Activated naive CD4-positive, alpha-beta T cell treated with anti-CD3 and anti-CD28 coated beads, Interleukin-2, amount 50 U/mL, for 72 hours (primary cell): ENCODE results near the gene TEX29. TPM values are rescaled to one million over a fixed set of nuclear protein-coding genes. Genes with fewer than 3 reads are reported as not detected.

Experiments used
- ATAC-seq, 2 donors: fragments of 150-1000 bp; cut with Tn5 transposase; 2 replicates each; pipeline ENCODE4 v1.10.0; 2021; ENCODE audit warnings: mild to moderate bottlenecking in 2 of 2, moderate library complexity in 2 of 2
- DNase-seq, 2 donors: peaks; one replicate each; pipeline ENCODE4 v3.0.0; 2021 to 2022; ENCODE audit warnings: low spot score in 2 of 2
- H3K27ac Mint-ChIP-seq, 2 donors: one replicate each; pipeline ENCODE4 v1.8.0; 2022; ENCODE audit warnings: mild to moderate bottlenecking in 2 of 2, mixed read lengths in 2 of 2
- H3K36me3 Mint-ChIP-seq, 2 donors: one replicate each; pipeline ENCODE4 v1.8.0; 2022; ENCODE audit warnings: mixed read lengths in 2 of 2
- H3K9me3 Mint-ChIP-seq, 2 donors: one replicate each; pipeline ENCODE4 v1.8.0; 2022; ENCODE audit warnings: mixed read lengths in 2 of 2
- total RNA-seq, 2 donors: library from RNA; stranded (reverse); gene quantifications; one replicate each; pipeline ENCODE4 v1.2.3, GENCODE V29; 2022

Gene TEX29
- total RNA-seq, 2 donors from 2014 or later: 1.5 to 2.0 TPM

DNA sequence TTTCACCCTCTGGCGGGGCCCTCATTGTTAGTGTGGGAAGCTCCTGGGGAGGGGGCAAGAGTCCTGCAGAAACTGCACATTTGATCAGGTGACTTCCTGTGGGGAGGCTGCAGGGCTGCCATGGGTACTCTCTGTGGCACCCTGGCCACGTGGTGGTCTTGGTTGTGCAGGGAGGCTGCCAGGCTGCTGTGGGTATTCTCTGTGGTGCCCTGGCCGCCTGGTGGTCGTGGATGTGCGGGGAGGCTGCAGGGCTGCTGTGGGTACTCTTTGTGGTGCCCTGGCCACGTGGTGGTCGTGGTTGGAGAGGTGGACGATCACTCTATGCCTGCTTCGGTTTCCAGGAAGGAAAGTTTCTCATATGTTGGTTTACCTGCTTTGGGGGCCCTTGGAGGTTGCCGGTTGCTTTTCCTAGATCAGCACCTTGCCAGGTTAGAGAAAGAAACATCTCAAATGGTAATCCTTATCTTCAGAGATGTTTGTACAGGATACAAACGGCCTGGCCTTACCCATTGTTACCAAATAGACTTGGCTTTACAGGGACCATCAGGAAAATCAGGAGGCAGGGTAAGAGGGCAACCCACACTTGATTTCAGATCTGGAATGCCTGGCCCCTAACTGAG is 22.9 kb downstream of the TEX29 start:
- no peaks in the 10 kb centered on the region for H3K9me3 Mint-ChIP-seq
- ATAC-seq: no peak
- H3K36me3 Mint-ChIP-seq: peaks cover 0 to 8% of the 10 kb centered on the region in 2 donors
- DNase-seq: no peak
- no peak overlapping the region for H3K27ac Mint-ChIP-seq

DNA sequence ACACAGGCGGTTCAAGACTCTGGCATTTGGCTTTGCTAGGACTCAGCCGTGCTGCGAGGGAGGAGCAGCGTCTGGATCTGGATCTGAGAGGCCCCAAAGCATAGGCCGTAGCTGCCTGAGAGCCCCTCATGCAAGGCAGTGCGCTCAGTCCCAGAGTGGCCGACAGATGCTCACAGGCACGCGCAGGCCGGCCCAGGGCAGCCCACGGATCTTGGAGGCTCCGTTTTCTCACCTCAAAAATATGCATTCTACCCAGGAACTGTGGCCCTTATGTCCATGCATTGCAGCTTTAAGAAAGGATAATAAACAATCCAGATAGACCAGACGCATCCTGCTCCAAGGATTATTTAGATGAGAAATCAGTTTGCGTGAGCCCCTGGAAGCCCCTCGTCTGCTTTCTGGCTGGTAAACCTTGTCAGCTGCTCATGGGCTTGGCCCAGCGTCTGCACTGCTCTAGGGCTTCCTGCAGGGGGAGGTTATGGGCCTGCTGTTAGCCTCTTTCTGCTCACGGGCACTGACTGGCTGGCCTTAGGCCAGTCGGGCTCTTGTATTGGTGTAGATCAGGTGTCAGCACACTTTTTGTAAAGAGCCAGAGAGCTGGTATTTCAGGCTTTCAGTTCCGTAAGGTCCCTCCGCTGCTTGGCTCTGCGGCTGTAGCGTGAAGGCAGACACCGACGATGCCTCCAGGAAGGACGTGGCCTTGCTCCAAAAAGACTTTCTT is 24.2 kb downstream of the TEX29 start:
- H3K36me3 Mint-ChIP-seq: no peaks in the 10 kb centered on the region
- H3K27ac Mint-ChIP-seq: no peak overlapping the region
- no peak for ATAC-seq
- H3K9me3 Mint-ChIP-seq: no peaks in the 10 kb centered on the region
- DNase-seq: no peak

DNA sequence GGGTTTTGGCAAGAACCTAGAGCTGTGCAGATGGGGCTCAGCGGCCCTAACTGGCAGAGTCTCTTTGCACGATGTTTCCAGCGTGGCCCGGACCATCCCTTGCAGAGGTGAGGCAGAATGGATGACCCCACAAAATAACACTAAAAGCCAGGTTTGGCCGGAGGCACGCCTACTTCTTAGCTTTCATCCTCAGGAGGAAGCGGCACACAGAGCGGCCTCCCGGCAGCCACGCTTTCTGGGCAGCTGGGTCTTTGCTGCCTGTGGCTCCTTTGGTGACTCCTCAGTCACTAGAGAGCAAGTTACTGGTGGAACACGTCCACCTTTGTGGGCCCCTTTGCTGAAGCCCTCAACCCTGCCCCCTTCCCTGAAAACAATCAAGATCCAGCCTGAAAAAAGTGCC is 25.2 kb downstream of the TEX29 start:
- Mint-ChIP-seq H3K27ac (no peak overlapping the region), H3K36me3 (no peaks in the 10 kb centered on the region), H3K9me3 (no peaks in the 10 kb centered on the region)
- DNase-seq: no peak
- no peak for ATAC-seq

DNA sequence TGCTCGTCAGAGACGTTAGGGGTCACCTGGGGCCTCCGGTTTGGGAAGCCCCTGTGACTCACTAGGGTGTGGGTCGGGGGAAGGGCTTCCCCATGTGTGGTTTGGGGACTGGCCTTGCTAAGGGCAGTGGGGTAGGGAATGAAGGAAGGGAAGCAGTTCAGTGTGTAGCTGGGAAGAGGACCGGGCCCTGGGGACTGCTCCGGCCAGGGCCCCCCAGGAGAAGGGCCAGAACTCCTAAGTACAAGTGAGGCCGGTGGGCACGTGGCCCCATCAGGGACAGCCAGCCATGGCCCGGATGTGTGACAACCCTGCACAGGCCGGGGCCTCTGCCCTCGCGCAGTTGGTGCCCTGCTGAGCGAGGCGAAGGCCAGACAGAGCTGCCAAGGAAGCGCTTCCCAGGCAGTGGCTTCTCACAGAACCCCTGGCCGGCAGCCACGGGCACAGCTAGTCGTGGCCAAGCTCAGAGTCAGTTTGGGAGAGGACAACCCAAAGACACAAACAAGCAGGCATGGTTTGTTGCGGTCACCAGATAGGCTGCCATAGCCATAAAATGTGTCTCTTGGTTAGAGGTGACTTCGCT is 25.7 kb downstream of the TEX29 start:
- DNase-seq (no peak), ATAC-seq (no peak)
- Mint-ChIP-seq H3K27ac (no peak overlapping the region), H3K36me3 (no peaks in the 10 kb centered on the region), H3K9me3 (no peaks in the 10 kb centered on the region)

DNA sequence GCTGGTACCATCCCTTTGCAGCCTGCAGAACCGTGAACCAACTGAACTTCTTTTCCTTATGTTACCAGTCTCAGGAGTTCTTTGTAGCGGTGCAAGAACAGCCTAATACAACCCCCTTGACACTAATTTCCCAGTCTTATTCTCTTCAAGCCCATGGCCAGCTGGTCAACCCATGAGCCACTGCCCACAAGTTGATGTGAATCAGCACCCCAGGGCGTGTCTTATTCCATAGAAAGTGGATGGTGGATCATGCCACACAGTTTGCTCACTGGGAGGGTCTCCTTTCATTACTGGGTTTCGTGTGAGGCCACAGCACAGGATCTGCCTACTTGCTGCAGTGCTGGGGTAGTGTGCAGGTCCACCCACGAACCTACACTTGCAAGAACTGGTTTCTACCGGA is 27.0 kb downstream of the TEX29 start:
- ATAC-seq (no peak), DNase-seq (no peak)
- no peak overlapping the region for H3K27ac Mint-ChIP-seq
- H3K36me3 Mint-ChIP-seq: no peaks in the 10 kb centered on the region
- peaks cover 0 to 5% of the 10 kb centered on the region in 2 donors for H3K9me3 Mint-ChIP-seq

DNA sequence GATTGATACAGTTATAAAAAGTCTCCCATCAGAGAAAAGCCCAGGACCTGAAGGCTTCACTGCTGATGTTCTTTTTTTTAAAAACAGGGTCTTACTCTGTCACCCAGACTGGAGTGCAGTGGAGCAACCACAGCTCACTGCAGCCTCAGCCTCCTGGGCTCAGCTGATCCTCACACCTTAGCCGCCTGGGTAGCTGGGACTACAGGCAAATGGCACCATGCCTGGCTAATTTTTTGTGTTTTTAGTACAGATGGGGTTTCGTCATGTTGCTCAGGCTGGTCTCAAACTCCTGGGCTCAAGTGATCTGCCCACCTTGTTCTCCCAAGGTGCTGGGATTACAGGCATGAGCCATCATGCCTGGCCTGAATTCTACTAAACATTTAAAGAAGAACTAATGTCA is 33.1 kb downstream of the TEX29 start:
- Mint-ChIP-seq H3K27ac (no peak overlapping the region), H3K9me3 (peaks cover 0 to 6% of the 10 kb centered on the region in 2 donors), H3K36me3 (no peaks in the 10 kb centered on the region)
- ATAC-seq (no peak), DNase-seq (no peak)

DNA sequence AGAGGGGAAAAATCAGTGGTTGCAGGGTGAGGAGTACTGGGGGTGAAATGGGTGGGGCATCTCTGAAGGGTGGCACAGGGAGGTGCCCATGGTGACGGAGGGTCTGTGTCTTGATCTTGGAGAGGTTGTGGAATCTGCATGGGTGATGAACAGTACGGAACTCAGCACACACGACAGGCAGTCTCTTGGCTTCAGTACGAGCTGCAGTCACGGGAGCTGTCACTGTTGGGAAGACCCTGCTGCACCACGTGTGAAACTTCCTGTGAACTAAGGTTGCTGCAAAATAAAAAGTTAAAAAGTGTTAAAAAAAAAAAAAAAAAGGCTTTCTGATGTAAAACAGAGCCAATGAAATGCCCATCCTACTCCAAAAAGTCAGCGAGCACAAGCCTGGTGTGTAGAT is 34.3 kb downstream of the TEX29 start:
- no peak for ATAC-seq
- no peak for DNase-seq
- H3K9me3 Mint-ChIP-seq: peaks cover 0 to 6% of the 10 kb centered on the region in 2 donors
- H3K36me3 Mint-ChIP-seq: no peaks in the 10 kb centered on the region
- H3K27ac Mint-ChIP-seq: no peak overlapping the region

DNA sequence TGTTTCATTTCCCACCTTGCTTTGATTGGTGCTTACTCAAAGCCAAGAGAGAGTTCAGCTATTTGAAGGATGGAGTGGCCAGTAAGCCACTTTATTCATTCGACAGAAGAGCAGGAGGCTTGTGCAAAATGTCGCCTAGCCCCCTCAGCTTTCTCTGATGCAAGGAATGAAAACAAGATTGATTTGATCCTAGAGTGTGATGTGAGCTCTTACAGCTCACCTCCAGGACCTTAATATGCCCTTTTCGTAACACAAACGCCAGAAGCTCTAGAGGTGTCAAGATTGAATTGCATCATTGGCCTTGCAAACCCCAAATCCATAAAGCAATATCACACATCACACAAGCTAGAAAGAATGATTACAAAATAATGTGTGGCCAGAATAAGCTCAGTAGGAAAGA is 36.4 kb downstream of the TEX29 start:
- DNase-seq (no peak), ATAC-seq (no peak)
- H3K27ac Mint-ChIP-seq: no peak overlapping the region
- no peaks in the 10 kb centered on the region for H3K36me3 Mint-ChIP-seq
- H3K9me3 Mint-ChIP-seq: peaks cover 0 to 6% of the 10 kb centered on the region in 2 donors

DNA sequence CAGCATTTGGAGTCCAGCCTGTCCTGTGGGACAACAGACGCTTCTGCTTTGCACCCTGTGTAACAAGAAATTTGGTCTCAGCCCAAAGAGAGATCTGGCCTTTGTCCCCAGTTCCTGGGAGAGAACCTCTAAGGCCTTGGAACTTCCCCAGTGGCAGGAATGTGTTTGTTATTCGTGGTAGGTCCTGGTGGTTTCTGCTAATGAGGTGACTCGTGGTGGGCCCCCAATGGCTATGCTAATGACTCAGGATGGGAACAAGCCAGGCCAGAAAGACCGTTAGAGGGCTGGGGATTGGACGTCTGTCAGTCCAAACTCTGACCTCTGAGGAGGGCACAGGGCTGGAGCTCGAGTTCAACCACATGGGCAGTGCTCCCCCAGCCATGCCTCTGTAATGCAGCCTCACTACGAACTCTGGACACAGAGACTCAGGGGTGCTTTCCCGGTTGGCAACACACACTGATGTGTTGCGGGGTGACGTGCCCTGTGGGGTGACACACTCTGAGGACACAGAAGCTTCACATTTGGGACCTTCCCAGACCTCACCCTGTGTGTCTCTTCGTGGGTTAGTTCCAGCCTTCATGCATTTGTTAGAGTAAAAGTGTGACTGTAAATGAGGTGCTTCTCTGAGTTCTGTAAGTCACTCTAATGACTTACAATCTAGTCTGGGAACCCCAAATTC is 38.9 kb downstream of the TEX29 start:
- Mint-ChIP-seq H3K9me3 (no peaks in the 10 kb centered on the region), H3K27ac (no peak overlapping the region), H3K36me3 (no peaks in the 10 kb centered on the region)
- no peak for DNase-seq
- ATAC-seq: peak in 1 of 2 donors; percentile 67

DNA sequence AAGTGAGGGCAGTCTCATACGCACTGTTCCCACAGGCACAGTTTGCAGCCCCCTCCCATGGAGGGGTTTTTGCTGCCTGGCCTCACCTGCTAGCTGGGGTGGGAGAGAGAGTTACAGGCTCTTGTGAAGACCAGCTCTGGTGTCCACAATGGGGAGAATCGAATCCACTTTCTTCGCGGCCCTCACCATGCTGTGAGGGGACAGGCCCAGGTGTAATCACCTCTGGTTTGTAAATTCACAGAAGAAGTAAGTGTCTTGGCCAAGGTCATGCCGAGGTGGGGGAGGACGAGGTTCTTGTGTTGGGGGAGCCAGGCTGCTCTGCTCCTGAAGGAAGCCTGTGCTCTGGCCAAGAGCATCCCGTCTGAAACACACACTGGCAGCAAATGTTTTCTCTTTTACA is 39.5 kb downstream of the TEX29 start:
- ATAC-seq (no peak), DNase-seq (no peak)
- Mint-ChIP-seq H3K27ac (no peak overlapping the region), H3K36me3 (no peaks in the 10 kb centered on the region), H3K9me3 (no peaks in the 10 kb centered on the region)

DNA sequence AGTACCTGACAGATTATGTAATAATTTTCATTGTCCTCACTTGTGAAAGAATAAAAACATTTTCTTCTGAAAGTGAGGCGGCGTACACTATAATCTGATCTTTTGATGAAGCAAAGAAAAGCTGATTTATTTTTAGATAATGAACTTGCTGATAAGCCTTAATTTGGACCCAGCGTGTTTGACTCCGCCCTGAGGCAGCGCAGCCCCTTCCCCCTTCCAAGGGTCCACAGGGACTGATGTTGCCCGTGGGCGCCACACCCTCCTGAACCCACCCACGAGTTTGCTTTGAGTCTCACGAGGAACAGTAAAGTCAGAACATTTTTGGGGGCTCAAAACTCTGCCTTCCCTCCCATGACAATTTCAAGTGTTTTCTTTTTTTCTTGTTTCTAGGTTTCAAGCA is 40.0 kb downstream of the TEX29 start:
- Mint-ChIP-seq H3K9me3 (no peaks in the 10 kb centered on the region), H3K36me3 (no peaks in the 10 kb centered on the region), H3K27ac (no peak overlapping the region)
- ATAC-seq (no peak), DNase-seq (no peak)

DNA sequence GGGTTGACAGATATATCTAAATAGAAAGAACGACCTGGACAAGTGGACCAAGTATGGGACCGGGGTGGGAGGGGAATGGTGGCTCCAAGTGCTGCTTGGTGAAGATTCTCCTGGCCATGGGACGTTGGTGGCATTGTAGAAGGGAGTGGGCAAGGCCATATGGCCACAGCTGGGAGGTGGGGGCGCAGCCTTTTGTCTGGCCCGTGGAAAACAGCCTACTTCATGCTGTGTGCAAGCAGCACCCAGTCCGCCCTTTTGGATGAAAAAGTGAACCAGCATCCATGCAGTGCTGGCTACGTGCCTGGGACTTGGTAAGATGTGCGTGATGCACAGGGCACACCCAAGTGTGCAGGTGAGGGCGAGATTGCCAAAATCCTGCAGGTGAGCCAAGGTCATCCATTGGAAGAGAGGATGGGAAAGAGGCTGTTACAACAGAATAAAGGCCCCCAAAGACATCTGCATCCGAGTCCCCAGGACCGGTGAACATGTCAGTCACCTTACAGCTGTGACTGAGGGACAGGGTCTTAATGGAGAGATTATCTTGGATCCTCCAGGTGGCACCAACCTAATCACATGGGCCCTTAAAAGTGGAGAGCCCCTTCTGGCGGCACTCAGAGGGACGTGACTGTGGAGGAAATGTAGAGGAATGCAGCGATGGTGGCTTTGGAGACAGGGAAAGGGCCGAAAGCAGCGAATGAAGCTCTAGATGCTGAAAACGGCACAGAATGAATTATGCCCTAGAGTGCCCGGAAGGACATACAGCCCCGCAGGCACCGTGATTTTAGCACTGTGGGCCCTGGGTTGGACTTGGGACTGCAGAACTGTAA is 40.8 kb downstream of the TEX29 start:
- DNase-seq (no peak), ATAC-seq (no peak)
- no peaks in the 10 kb centered on the region for H3K9me3 Mint-ChIP-seq

DNA sequence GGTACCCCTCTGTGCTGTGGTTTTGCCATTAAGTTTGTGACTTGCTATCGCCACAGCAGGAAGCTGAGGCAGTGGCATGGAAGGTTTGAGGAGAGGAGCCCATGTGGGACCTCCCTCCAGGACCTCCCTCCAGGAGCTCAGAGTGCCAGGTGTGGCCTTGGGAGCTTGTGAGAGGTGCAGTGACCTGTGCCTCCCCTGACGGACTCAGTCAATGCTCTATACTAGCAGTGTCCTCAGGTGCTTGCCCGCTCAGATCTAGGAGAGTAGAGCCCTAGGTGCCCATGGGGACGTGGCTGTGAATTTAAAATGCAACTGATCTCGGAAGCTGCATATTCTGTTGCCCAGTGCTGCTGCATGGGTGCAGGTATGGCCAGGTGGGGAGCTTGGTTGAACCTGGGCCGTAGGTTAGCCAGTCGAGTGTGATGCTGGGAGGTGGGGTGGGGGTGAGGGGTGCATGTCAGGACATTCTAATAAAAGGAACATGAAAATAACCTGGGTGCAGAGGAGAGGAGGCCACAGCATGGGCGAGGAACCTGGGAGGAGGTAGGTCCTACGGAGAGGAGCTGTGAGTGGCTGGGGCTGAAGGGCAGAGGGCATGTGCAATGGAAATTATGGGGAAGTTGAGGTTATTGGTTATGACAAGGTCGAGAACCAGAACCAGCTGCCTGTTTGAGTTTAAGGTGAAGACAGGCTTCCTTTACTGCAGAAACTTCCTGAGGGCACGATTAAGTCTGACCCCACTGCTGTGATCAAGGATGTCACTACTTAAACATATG is 41.6 kb downstream of the TEX29 start:
- Mint-ChIP-seq H3K27ac (no peak overlapping the region), H3K36me3 (no peaks in the 10 kb centered on the region), H3K9me3 (no peaks in the 10 kb centered on the region)
- no peak for DNase-seq
- no peak for ATAC-seq

More for the DNA sequence above, 40.8 kb downstream of the TEX29 start:
- no peaks in the 10 kb centered on the region for H3K36me3 Mint-ChIP-seq
- no peak overlapping the region for H3K27ac Mint-ChIP-seq

DNA sequence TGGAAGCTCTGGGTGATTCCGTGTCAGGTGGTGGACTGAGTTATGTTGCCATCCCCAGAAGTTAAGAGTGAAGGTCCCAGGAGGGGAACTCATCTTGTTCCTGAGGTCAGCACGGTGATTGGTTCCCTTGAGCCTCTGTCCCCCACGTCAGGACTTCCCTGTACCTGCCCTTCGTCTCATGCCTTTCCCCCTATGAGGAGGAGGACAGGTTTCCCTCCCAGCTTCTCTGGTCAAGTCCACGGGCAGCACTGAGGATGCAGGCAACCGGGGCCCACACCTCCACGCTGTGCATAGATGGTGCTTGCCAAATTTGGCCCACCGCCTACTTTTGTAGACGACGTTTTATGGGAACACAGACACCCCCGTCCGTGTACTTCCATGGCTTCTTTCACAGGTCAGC is 42.7 kb downstream of the TEX29 start:
- no peak for ATAC-seq
- Mint-ChIP-seq H3K27ac (no peak overlapping the region), H3K9me3 (no peaks in the 10 kb centered on the region)

DNA sequence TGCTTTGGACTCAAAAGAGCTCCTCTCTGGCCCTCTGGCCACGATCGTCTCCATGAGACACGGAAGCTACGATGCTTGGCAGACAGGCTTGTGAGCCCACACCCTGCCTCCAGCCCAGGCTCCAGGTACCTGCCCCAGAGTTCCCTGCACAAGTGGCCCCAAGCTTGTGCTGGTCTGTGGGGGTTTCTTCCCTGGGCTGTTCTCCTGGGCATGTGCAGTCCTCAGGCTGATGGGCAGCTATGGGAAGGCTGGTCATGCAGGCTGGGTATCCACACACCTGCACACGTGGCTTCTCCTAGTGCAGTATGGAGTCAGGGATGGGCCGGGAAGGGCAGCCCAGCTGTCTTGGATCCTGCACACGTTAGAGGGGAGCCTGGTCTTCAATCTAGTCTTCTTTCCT is 43.1 kb downstream of the TEX29 start:
- no peaks in the 10 kb centered on the region for H3K9me3 Mint-ChIP-seq
- ATAC-seq (no peak), DNase-seq (no peak)
- H3K36me3 Mint-ChIP-seq: no peaks in the 10 kb centered on the region
- no peak overlapping the region for H3K27ac Mint-ChIP-seq

More for the DNA sequence above, 42.7 kb downstream of the TEX29 start:
- DNase-seq: no peak
- H3K36me3 Mint-ChIP-seq: no peaks in the 10 kb centered on the region
